Prostate gland (tissue), 2 donors: Measurements from ENCODE around the gene CREB5.

ENCODE experiments used
- POLR2A ChIP-seq: fragments of 450-650 bp; IDR thresholded peaks from one replicate; pipeline ENCODE4 v1.6.1; 2016; ENCODE audit warnings: antibody characterized with exemption, mild to moderate bottlenecking
- TF ChIP-seq, protein P1 (sequence below), 4 experiments: fragments of 200-600 bp in 2 of 4; fragments of 450-650 bp in 2 of 4; sonication (generic) in 2 of 4; IDR thresholded peaks; 1 replicate in 3 of 4; 2 replicates in 1 of 4; pipeline ENCODE4 v1.5.1; 2016 to 2019; ENCODE audit warnings: antibody characterized with exemption in 4 of 4, mild to moderate bottlenecking in 2 of 4, moderate library complexity in 2 of 4

DNA sequence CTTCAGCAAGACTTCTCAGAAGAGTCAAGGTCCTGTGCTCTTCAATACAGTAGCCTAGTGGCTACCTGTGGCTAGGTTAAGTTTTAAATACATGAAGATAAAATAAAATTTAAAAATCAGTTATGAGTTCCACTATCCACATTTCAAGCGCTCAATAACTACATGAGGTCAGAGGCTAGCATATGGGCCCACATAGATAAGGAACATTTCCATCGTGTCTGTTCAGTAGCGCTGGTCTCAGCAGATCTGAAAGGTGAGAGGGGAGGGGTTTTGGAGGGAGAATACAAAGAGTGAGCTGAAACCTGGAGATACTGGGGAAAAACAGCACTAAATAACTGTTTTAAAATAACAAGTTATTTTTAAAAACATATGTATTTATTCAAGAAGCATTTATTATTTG, 326.8 kb downstream of the CREB5 start:
- TF ChIP-seq POLR2A = no peak
- TF ChIP-seq, protein P1, sequence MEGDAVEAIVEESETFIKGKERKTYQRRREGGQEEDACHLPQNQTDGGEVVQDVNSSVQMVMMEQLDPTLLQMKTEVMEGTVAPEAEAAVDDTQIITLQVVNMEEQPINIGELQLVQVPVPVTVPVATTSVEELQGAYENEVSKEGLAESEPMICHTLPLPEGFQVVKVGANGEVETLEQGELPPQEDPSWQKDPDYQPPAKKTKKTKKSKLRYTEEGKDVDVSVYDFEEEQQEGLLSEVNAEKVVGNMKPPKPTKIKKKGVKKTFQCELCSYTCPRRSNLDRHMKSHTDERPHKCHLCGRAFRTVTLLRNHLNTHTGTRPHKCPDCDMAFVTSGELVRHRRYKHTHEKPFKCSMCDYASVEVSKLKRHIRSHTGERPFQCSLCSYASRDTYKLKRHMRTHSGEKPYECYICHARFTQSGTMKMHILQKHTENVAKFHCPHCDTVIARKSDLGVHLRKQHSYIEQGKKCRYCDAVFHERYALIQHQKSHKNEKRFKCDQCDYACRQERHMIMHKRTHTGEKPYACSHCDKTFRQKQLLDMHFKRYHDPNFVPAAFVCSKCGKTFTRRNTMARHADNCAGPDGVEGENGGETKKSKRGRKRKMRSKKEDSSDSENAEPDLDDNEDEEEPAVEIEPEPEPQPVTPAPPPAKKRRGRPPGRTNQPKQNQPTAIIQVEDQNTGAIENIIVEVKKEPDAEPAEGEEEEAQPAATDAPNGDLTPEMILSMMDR (IDR thresholded peaks at IDR 0.05) = no peak
